ENCODE measurements around the gene TEX47. TPM values are rescaled to one million over a fixed set of nuclear protein-coding genes. Genes with fewer than 3 reads are reported as not detected.

The TEX47 gene
- not detected for polyA plus RNA-seq (2013, experiment 1 of 2)
- not detected for polyA plus RNA-seq (2013, experiment 2 of 2)

- H3K23ac ChIP-seq (ENCODE audit: low read length), result no peak within 1 kb of the TSS
- H3K9ac ChIP-seq (ENCODE audit: low read length), result no peak within 1 kb of the TSS
- no peak within 1 kb of the TSS for H3K4ac ChIP-seq (ENCODE audit: low read depth, low read length)
- no peak within 1 kb of the TSS for H4K5ac ChIP-seq (ENCODE audit: low read length)
- H2AK5ac ChIP-seq (ENCODE audit: low read length), result no peak within 1 kb of the TSS
- H3K18ac ChIP-seq (ENCODE audit: low read length), result no peak within 1 kb of the TSS
- no peak within 1 kb of the TSS for H3K4me2 ChIP-seq (ENCODE audit: low read length)
- H3K27ac ChIP-seq (ENCODE audit: low read depth, low read length), result no peak within 1 kb of the TSS
- DNase-seq, result no peak
- H3K79me2 ChIP-seq (ENCODE audit: control insufficient read depth, insufficient read depth, low read length), result no peaks in the 10 kb centered on the region
- H3K27me3 ChIP-seq (ENCODE audit: insufficient read depth, low read length, poor library complexity), result no peaks in the 10 kb centered on the region
- no CpG with 5 or more reads among the region's 7 CpGs for WGBS (ENCODE audit: extremely low coverage, insufficient coverage, low lambda C conversion rate)
- no peak within 1 kb of the TSS for H2BK5ac ChIP-seq (ENCODE audit: low read length)
- H3K79me1 ChIP-seq (ENCODE audit: low read length), result no peaks in the 10 kb centered on the region
- H3K36me3 ChIP-seq (ENCODE audit: control insufficient read depth, insufficient read depth, low read length), result no peaks in the 10 kb centered on the region
- H2BK15ac ChIP-seq (replicated peaks; ENCODE audit: low read depth), result no peak within 1 kb of the TSS
- no peak within 1 kb of the TSS for H3K56ac ChIP-seq (ENCODE audit: low read length)
- no peaks in the 10 kb centered on the region for H3K4me1 ChIP-seq (ENCODE audit: control insufficient read depth, low read depth, low read length)
- H2BK120ac ChIP-seq (ENCODE audit: low read depth, low read length), result no peak within 1 kb of the TSS
- no peak within 1 kb of the TSS for H3K4me3 ChIP-seq (ENCODE audit: low read length)
- no peak within 1 kb of the TSS for H4K8ac ChIP-seq (ENCODE audit: low read depth, low read length)
These were observed at the start of gene TEX47 for GRCh38 chr7:88795553-88795952. TEX47 (minus strand) TSS chr7:88795737; CDS start chr7:88794942, 795 bp downstream.

GRCh38 chr7:88845091-88845490 lies 49.6 kb upstream of the TEX47 start:
- Histone ChIP-seq H2BK120ac (ENCODE audit: low read depth, low read length) (no peak overlapping the region), H3K27ac (ENCODE audit: low read depth, low read length) (no peak overlapping the region), H3K4me1 (ENCODE audit: control insufficient read depth, low read depth, low read length) (no peaks in the 10 kb centered on the region), H3K79me2 (ENCODE audit: control insufficient read depth, insufficient read depth, low read length) (no peaks in the 10 kb centered on the region), H3K4me3 (ENCODE audit: low read length) (no peak overlapping the region), H3K36me3 (ENCODE audit: control insufficient read depth, insufficient read depth, low read length) (no peaks in the 10 kb centered on the region), H3K18ac (ENCODE audit: low read length) (no peak overlapping the region), H4K8ac (ENCODE audit: low read depth, low read length) (peak overlapping the region; percentile 56), H2BK15ac (replicated peaks; ENCODE audit: low read depth) (no peak overlapping the region), H3K56ac (ENCODE audit: low read length) (no peak overlapping the region), H4K5ac (ENCODE audit: low read length) (no peak overlapping the region), H3K27me3 (ENCODE audit: insufficient read depth, low read length, poor library complexity) (no peaks in the 10 kb centered on the region), H2AK5ac (ENCODE audit: low read length) (no peak overlapping the region), H2BK5ac (ENCODE audit: low read length) (no peak overlapping the region), H3K23ac (ENCODE audit: low read length) (no peak overlapping the region), H3K4me2 (ENCODE audit: low read length) (no peak overlapping the region), H3K9ac (ENCODE audit: low read length) (no peak overlapping the region), H3K79me1 (ENCODE audit: low read length) (no peaks in the 10 kb centered on the region), H3K4ac (ENCODE audit: low read depth, low read length) (no peak overlapping the region)
- no peak for DNase-seq
- no CpG with 5 or more reads among the region's 12 CpGs for WGBS (ENCODE audit: extremely low coverage, insufficient coverage, low lambda C conversion rate)

GRCh38 chr7:88842201-88842600 lies 46.7 kb upstream of the TEX47 start:
- Histone ChIP-seq H3K79me2 (ENCODE audit: control insufficient read depth, insufficient read depth, low read length) (no peaks in the 10 kb centered on the region), H3K27ac (ENCODE audit: low read depth, low read length) (no peak overlapping the region), H2AK5ac (ENCODE audit: low read length) (no peak overlapping the region), H2BK15ac (replicated peaks; ENCODE audit: low read depth) (no peak overlapping the region), H3K4me1 (ENCODE audit: control insufficient read depth, low read depth, low read length) (no peaks in the 10 kb centered on the region), H3K4me2 (ENCODE audit: low read length) (no peak overlapping the region), H3K23ac (ENCODE audit: low read length) (no peak overlapping the region), H3K79me1 (ENCODE audit: low read length) (no peaks in the 10 kb centered on the region), H3K4me3 (ENCODE audit: low read length) (no peak overlapping the region), H2BK5ac (ENCODE audit: low read length) (no peak overlapping the region), H3K36me3 (ENCODE audit: control insufficient read depth, insufficient read depth, low read length) (no peaks in the 10 kb centered on the region), H4K8ac (ENCODE audit: low read depth, low read length) (no peak overlapping the region), H3K18ac (ENCODE audit: low read length) (no peak overlapping the region), H3K4ac (ENCODE audit: low read depth, low read length) (no peak overlapping the region), H4K5ac (ENCODE audit: low read length) (no peak overlapping the region), H3K56ac (ENCODE audit: low read length) (no peak overlapping the region), H3K9ac (ENCODE audit: low read length) (no peak overlapping the region), H3K27me3 (ENCODE audit: insufficient read depth, low read length, poor library complexity) (no peaks in the 10 kb centered on the region), H2BK120ac (ENCODE audit: low read depth, low read length) (no peak overlapping the region)
- DNase-seq, result no peak

GRCh38 chr7:88835147-88835728 lies 39.7 kb upstream of the TEX47 start:
- Histone ChIP-seq H3K18ac (ENCODE audit: low read length) (no peak overlapping the region), H2AK5ac (ENCODE audit: low read length) (no peak overlapping the region), H3K79me2 (ENCODE audit: control insufficient read depth, insufficient read depth, low read length) (no peaks in the 10 kb centered on the region), H3K4ac (ENCODE audit: low read depth, low read length) (no peak overlapping the region), H3K79me1 (ENCODE audit: low read length) (no peaks in the 10 kb centered on the region), H3K23ac (ENCODE audit: low read length) (no peak overlapping the region), H2BK15ac (replicated peaks; ENCODE audit: low read depth) (no peak overlapping the region), H3K27ac (ENCODE audit: low read depth, low read length) (no peak overlapping the region), H4K8ac (ENCODE audit: low read depth, low read length) (no peak overlapping the region), H3K4me3 (ENCODE audit: low read length) (no peak overlapping the region), H3K56ac (ENCODE audit: low read length) (no peak overlapping the region), H2BK5ac (ENCODE audit: low read length) (no peak overlapping the region), H3K4me2 (ENCODE audit: low read length) (no peak overlapping the region), H4K5ac (ENCODE audit: low read length) (no peak overlapping the region), H3K36me3 (ENCODE audit: control insufficient read depth, insufficient read depth, low read length) (no peaks in the 10 kb centered on the region), H3K4me1 (ENCODE audit: control insufficient read depth, low read depth, low read length) (no peaks in the 10 kb centered on the region), H2BK120ac (ENCODE audit: low read depth, low read length) (no peak overlapping the region), H3K27me3 (ENCODE audit: insufficient read depth, low read length, poor library complexity) (no peaks in the 10 kb centered on the region), H3K9ac (ENCODE audit: low read length) (no peak overlapping the region)
- no CpG with 5 or more reads among the region's 3 CpGs for WGBS (ENCODE audit: extremely low coverage, insufficient coverage, low lambda C conversion rate)
- DNase-seq, result peak; percentile 71

GRCh38 chr7:88826222-88826621 lies 30.7 kb upstream of the TEX47 start:
- Histone ChIP-seq H3K23ac (ENCODE audit: low read length) (no peak overlapping the region), H3K27ac (ENCODE audit: low read depth, low read length) (no peak overlapping the region), H3K27me3 (ENCODE audit: insufficient read depth, low read length, poor library complexity) (no peaks in the 10 kb centered on the region), H3K56ac (ENCODE audit: low read length) (no peak overlapping the region), H4K8ac (ENCODE audit: low read depth, low read length) (no peak overlapping the region), H3K79me1 (ENCODE audit: low read length) (no peaks in the 10 kb centered on the region), H3K4me1 (ENCODE audit: control insufficient read depth, low read depth, low read length) (no peaks in the 10 kb centered on the region), H3K4ac (ENCODE audit: low read depth, low read length) (no peak overlapping the region), H4K5ac (ENCODE audit: low read length) (no peak overlapping the region), H3K79me2 (ENCODE audit: control insufficient read depth, insufficient read depth, low read length) (no peaks in the 10 kb centered on the region), H2BK15ac (replicated peaks; ENCODE audit: low read depth) (no peak overlapping the region), H3K18ac (ENCODE audit: low read length) (no peak overlapping the region), H2BK120ac (ENCODE audit: low read depth, low read length) (no peak overlapping the region), H2BK5ac (ENCODE audit: low read length) (no peak overlapping the region), H2AK5ac (ENCODE audit: low read length) (no peak overlapping the region), H3K9ac (ENCODE audit: low read length) (no peak overlapping the region), H3K4me2 (ENCODE audit: low read length) (no peak overlapping the region), H3K36me3 (ENCODE audit: control insufficient read depth, insufficient read depth, low read length) (no peaks in the 10 kb centered on the region), H3K4me3 (ENCODE audit: low read length) (no peak overlapping the region)
- no CpG with 5 or more reads among the region's 3 CpGs for WGBS (ENCODE audit: extremely low coverage, insufficient coverage, low lambda C conversion rate)
- DNase-seq, result no peak

- Histone ChIP-seq H3K27ac (ENCODE audit: low read depth, low read length) (no peak overlapping the region), H3K79me2 (ENCODE audit: control insufficient read depth, insufficient read depth, low read length) (no peaks in the 10 kb centered on the region), H3K4ac (ENCODE audit: low read depth, low read length) (no peak overlapping the region), H2BK15ac (replicated peaks; ENCODE audit: low read depth) (no peak overlapping the region), H2AK5ac (ENCODE audit: low read length) (no peak overlapping the region), H3K4me2 (ENCODE audit: low read length) (no peak overlapping the region), H3K9ac (ENCODE audit: low read length) (no peak overlapping the region), H3K56ac (ENCODE audit: low read length) (no peak overlapping the region), H3K4me3 (ENCODE audit: low read length) (no peak overlapping the region), H3K18ac (ENCODE audit: low read length) (no peak overlapping the region), H4K8ac (ENCODE audit: low read depth, low read length) (no peak overlapping the region), H4K5ac (ENCODE audit: low read length) (no peak overlapping the region), H3K36me3 (ENCODE audit: control insufficient read depth, insufficient read depth, low read length) (no peaks in the 10 kb centered on the region), H2BK5ac (ENCODE audit: low read length) (no peak overlapping the region), H3K79me1 (ENCODE audit: low read length) (no peaks in the 10 kb centered on the region), H3K4me1 (ENCODE audit: control insufficient read depth, low read depth, low read length) (no peaks in the 10 kb centered on the region), H3K27me3 (ENCODE audit: insufficient read depth, low read length, poor library complexity) (no peaks in the 10 kb centered on the region), H2BK120ac (ENCODE audit: low read depth, low read length) (no peak overlapping the region), H3K23ac (ENCODE audit: low read length) (no peak overlapping the region)
- no peak for DNase-seq
These were observed 23.0 kb upstream of the TEX47 start for GRCh38 chr7:88818552-88818951.

All from mesendoderm (in vitro differentiated cells).